HL-60 (cell line): ENCODE results near the gene SLC38A1.

ENCODE experiments used
- DNase-seq, 2 experiments: peaks; one replicate each; pipeline ENCODE4 v3.0.0-alpha.2; 2010 to 2020; ENCODE audit warnings: low read depth in 1 of 2, low spot score in 1 of 2
- H3K27ac ChIP-seq: fragments of 250-450 bp; sonication (Bioruptor Pico); replicated peaks from 2 replicates; pipeline ENCODE4 v1.5.1; 2020; ENCODE audit warnings: mild to moderate bottlenecking, moderate library complexity
- H3K27me3 ChIP-seq: fragments of 250-450 bp; sonication (Bioruptor Pico); 2 replicates; pipeline ENCODE4 v1.5.1; 2021; ENCODE audit warnings: mild to moderate bottlenecking, moderate library complexity; ENCODE audit not compliant: insufficient read depth, poor library complexity, severe bottlenecking
- H3K4me3 ChIP-seq: replicated peaks from 2 replicates; pipeline ENCODE4 v1.5.1; 2011; ENCODE audit warnings: mild to moderate bottlenecking, control low read depth, low read length; ENCODE audit not compliant: insufficient read depth
- CTCF ChIP-seq: IDR thresholded peaks from one replicate; pipeline ENCODE4 v1.5.1; 2011; ENCODE audit warnings: low read length, control low read depth, inconsistent platforms; ENCODE audit not compliant: insufficient read depth
- GABPA ChIP-seq: IDR thresholded peaks from 2 replicates; pipeline ENCODE4 v1.6.1; 2012; ENCODE audit warnings: low read depth
- POLR2AphosphoS5 ChIP-seq: IDR thresholded peaks from 2 replicates; pipeline ENCODE4 v1.6.1; 2012; ENCODE audit warnings: low read depth
- SPI1 ChIP-seq: IDR thresholded peaks from 2 replicates; pipeline ENCODE4 v1.6.1; 2012; ENCODE audit warnings: low read depth, mild to moderate bottlenecking, borderline replicate concordance
- TF ChIP-seq, protein P1 (sequence below): IDR thresholded peaks from 2 replicates; pipeline ENCODE4 v1.6.1; 2012; ENCODE audit warnings: low read depth; ENCODE audit not compliant: insufficient replicate concordance

SLC38A1 gene

GRCh38 chr12:46135750-46136149 is 133.1 kb downstream of the SLC38A1 start:
- no peak for DNase-seq
- Histone ChIP-seq H3K27me3 (peaks cover 9% of the 10 kb centered on the region), H3K27ac (no peak overlapping the region), H3K4me3 (no peak overlapping the region)
- TF ChIP-seq POLR2AphosphoS5, result no peak
- TF ChIP-seq CTCF, result no peak
- no peak for TF ChIP-seq SPI1
- TF ChIP-seq, protein P1, sequence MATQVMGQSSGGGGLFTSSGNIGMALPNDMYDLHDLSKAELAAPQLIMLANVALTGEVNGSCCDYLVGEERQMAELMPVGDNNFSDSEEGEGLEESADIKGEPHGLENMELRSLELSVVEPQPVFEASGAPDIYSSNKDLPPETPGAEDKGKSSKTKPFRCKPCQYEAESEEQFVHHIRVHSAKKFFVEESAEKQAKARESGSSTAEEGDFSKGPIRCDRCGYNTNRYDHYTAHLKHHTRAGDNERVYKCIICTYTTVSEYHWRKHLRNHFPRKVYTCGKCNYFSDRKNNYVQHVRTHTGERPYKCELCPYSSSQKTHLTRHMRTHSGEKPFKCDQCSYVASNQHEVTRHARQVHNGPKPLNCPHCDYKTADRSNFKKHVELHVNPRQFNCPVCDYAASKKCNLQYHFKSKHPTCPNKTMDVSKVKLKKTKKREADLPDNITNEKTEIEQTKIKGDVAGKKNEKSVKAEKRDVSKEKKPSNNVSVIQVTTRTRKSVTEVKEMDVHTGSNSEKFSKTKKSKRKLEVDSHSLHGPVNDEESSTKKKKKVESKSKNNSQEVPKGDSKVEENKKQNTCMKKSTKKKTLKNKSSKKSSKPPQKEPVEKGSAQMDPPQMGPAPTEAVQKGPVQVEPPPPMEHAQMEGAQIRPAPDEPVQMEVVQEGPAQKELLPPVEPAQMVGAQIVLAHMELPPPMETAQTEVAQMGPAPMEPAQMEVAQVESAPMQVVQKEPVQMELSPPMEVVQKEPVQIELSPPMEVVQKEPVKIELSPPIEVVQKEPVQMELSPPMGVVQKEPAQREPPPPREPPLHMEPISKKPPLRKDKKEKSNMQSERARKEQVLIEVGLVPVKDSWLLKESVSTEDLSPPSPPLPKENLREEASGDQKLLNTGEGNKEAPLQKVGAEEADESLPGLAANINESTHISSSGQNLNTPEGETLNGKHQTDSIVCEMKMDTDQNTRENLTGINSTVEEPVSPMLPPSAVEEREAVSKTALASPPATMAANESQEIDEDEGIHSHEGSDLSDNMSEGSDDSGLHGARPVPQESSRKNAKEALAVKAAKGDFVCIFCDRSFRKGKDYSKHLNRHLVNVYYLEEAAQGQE, result no peak
- TF ChIP-seq GABPA, result no peak

GRCh38 chr12:46134852-46135251 is 134.0 kb downstream of the SLC38A1 start:
- DNase-seq, result no peak
- no peak overlapping the region for H3K27ac ChIP-seq
- H3K27me3 ChIP-seq, result peaks cover 9% of the 10 kb centered on the region
- no peak for TF ChIP-seq GABPA
- TF ChIP-seq, protein P1, result no peak
- no peak for TF ChIP-seq SPI1
- no peak overlapping the region for H3K4me3 ChIP-seq

- DNase-seq, result no peak
- TF ChIP-seq GABPA (no peak), POLR2AphosphoS5 (no peak), CTCF (no peak), SPI1 (no peak)
- TF ChIP-seq, protein P1, result no peak
- H3K4me3 ChIP-seq, result no peak overlapping the region
- peaks cover 9% of the 10 kb centered on the region for H3K27me3 ChIP-seq
- no peak overlapping the region for H3K27ac ChIP-seq
Measured at GRCh38 chr12:46134205-46134811, 134.5 kb downstream of the SLC38A1 start.
